GM19372 (cell line): ENCODE data around the gene PLA2R1.
A peak's percentile ranks its signal among the peaks of the same experiment; 100 is the strongest.

Experiments
- ATAC-seq: cut with Tn5 transposase; IDR thresholded peaks from one replicate; pipeline ENCODE4 v1.9.1; 2021; ENCODE audit warnings: mild to moderate bottlenecking, low read depth, moderate library complexity; ENCODE audit not compliant: unreplicated experiment

Gene PLA2R1

DNA sequence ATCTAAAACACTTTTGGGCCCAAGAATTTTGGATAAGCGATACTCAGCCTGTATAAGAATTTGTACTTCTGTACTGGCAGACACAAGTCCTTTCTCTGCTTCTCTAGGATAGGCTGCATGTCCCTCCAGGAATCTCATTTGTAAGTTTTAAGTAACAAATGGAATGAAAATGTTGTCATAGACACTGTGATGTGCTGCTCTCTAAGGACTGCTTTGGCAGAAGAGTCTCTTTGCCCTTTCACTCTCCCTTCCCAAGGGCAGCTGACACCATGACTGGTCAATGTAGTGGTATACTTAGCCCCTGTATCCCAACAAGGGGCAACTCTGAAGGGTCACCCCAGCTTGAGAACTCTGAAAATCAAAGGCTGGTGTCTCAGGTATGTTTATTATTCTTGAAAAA lies 27.3 kb downstream of the PLA2R1 start:
- ATAC-seq: no peak

DNA sequence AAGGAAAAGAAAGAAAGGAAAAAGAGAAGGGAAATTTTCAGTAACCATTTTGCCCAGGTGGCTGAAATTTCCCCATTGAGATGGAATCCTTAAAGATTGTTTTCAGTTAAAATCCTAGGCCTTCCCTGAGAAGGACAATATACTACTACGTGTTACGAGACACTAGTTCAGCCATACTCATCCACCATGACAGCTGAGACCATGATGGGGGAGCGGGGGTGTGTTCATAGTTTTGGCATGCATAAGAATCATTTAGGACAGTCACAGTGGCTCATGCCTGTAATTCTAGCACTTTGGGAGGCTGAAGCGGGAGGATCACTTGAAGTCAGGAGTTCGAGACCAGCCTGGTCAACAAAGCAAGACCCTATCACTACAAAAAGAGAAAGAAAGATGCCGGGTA lies 28.0 kb downstream of the PLA2R1 start:
- no peak for ATAC-seq

DNA sequence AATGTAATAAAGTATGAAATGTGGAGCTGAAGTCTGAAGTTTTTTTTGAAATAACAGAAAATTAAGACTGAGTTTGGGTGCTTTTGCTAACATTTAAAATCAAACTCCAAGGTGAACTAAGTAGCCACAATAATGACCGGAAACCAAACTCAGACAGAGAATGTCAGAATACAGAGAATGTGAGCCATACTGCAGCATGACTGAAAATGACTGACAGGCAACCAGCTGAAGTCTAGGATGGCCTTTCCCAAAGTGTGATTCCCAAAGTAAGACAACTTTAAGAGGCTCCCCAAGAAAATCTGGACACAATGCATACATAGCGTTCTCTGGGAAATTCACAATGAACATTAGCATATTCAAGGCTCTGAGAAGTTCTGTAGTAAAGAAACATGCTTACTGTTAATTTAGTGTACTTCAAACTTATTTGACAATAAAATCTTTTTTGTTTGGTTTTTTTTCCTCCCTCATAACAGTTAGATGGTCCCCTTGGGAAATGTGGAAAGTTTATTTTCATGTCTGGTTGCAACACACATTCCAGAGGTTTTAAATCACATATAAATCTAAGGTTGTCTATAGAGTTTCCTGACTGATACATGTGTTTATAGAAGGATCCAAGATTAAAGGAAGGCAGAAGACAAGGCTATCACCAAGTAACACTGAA lies 28.6 kb downstream of the PLA2R1 start:
- ATAC-seq: no peak

DNA sequence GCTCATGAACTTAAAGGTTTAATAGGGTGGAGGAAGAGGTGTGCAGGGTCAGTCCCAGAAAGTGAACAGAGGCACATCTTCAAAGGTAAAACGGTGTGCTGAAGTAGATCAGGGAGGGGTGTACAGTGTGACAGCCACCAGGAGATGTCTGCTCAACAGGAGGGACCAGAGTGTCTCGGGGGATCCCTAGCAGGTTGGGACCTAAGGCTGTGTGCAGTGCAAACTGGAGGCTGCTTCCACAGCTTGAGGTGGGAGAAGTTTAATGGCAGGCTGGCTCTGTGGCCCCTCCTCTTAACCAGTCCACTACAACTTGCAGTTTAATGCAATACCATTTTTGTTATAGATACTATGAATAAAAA lies 33.2 kb downstream of the PLA2R1 start:
- no peak for ATAC-seq

DNA sequence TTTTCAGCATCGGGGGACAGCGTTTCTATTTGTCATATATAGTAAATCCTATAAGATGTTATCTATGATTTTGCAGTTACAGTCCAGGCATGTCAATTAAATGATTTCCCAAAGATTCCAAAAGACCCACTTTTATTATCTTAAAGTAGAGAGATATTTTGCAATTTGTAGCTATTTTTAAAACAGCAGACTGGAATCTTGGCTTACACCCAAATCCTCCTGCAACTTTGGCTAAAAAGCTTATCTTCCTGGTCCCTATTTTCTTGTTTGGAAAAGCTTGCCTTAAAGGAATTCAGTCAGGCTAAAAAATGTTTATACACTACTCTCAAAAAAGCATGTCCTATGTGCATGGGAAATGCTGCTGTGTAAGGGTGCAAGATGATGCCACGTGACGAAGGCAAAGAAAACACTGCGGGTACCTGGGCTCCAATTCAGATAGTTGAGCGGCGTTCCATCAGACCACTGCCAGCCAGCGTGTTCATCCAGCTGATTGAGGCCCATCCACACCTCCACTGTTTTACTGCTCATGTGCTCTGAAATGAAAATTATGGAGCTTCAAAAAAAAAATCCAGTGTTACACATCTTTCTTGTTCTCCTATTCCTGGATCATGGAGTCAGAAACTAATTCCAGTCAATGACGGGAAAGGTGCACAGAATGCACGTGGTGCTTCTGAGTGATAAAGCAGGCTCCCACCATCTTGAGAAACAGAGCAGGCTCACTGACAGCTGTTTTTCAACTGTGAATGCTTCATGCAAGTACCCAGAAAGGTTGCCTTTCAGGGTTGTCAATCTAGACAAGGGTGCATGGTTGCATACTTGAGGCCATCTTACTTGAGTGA lies 33.8 kb downstream of the PLA2R1 start:
- ATAC-seq: no peak

DNA sequence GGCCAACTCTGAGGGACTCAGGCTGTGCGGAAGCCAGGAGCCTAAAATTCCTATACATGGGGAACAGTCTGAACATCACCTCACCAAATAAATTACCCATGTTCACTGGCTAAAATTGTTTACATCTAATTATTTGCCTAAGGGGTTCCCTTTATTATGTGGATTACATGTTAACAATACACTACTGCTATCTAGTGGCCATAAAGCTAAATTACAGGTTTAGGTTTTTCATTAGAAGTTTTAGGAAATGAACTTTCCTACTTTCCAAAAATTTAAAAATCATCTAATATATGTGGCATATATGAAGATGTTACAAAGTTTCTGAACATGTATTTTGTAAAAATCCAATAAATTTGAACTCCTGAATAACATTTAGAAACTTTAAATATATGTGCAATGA lies 40.3 kb downstream of the PLA2R1 start:
- ATAC-seq: no peak

GRCh38 chr2:160019374-160020090 lies 42.9 kb downstream of the PLA2R1 start:
- no peak for ATAC-seq

DNA sequence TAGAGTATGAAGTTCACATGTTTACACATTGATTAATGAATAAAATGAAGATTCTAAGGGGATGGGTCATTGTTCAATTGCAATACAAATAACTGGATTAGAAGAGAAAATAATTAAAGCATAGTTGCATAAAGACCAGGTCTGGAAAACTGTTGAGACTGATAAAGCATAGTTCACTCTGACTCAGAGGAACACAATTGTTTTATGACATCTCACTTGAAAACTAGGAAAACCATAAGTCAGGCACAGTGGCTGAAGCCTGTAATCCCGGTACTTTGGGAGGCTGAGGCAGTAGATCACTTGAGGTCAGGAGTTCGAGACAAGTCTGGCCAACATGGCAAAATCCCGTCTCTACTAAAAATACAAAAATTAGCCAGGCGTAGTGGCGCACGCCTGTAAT lies 46.7 kb downstream of the PLA2R1 start:
- ATAC-seq: no peak

DNA sequence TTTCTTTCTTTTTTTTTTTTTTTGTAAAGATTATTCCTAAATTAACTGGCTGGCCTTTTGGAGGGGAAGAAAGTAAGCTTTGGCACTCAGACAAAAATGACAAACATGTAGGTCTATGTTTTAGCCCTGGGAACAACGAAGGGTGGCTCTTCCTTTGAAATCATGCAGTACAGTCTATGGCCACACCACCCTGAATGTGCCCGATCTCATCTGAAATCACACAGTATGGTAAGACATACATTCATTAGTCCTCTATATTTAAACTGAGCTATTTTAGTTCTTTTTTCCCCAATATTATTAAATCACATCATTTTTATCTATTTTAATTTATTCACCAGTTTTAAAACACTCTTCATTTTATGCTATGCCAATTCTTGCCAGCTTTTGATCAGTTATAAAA lies 48.2 kb downstream of the PLA2R1 start:
- no peak for ATAC-seq

DNA sequence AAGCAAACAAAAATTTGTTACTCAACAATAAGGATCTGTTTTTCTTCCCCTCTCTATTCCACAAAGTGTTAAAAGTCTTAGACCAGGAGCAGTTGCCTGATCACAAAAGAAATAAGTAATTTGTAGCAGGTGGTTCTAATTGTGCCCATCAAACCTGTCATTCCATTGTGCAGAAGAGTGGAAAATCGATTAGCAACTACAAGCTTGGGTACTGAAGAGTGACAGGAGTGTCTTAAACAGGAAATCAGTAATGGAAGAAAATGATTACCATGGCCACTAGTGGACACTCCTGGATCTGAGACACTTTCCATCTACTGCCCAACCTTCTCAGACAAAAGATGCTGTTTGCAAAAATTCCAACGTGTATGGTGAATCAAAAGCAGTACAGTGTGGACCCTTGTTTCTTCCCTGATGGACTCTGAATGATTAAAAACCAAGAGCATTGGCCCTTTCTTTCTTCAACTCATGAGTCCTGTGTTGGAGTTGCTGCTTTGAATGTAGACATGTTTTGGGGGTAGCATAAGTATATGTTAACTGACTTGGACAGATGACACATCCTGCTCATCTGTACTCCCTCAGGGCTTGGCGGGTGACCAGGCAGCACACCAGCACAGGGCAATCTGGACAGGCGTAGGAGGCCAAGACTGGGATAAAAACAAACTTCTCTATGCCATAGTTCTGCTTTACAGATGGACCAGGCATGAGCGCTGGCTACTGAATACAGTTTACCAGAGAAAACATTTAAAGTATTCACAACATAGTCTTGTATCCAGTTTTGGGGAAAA lies 51.9 kb downstream of the PLA2R1 start:
- no peak for ATAC-seq

GRCh38 chr2:160007111-160007510 lies 55.3 kb downstream of the PLA2R1 start:
- ATAC-seq: no peak

- ATAC-seq: peak; percentile 55
Measured at GRCh38 chr2:160006475-160006874, 55.9 kb downstream of the PLA2R1 start.

GRCh38 chr2:160005908-160006307 lies 56.5 kb downstream of the PLA2R1 start:
- peak; percentile 5 for ATAC-seq

GRCh38 chr2:160005476-160005875 lies 56.9 kb downstream of the PLA2R1 start:
- no peak for ATAC-seq

DNA sequence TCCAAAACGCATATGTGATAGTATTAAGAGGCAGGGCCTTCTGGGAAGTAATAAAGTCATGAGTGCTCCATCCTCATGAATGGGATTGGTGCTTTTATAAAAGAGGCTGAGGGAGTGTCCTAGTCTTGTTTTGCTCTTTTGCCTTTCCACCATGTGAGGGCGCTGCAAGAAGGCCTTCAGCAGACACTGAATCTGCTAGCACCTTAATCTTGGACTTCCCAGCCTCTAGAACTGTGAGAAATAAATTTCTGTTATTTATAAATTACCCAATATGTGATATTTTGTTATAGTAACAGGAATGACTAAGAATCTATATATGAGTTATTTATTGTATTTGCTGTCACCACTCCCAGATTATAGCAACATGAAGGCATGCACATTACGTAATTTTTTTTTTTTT lies 63.5 kb downstream of the PLA2R1 start:
- ATAC-seq: no peak

DNA sequence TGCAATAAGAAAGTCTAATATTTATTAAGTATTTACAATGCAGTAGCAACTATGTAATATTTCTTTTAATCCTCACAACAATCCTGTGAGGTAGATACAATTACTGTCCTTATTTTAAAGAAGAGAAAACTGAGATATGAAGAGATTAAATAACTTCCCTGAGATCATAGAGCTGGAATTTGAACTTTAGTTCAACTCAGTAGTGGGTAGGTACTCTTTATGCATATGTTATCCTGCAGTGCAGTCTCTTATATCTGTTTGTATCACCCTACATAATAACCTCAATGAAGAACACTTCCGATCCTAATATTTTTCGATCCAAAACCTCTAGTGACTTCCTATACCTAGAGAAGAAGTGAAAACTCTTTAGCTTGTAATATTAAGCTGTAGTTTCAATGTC lies 64.2 kb downstream of the PLA2R1 start:
- ATAC-seq: no peak

DNA sequence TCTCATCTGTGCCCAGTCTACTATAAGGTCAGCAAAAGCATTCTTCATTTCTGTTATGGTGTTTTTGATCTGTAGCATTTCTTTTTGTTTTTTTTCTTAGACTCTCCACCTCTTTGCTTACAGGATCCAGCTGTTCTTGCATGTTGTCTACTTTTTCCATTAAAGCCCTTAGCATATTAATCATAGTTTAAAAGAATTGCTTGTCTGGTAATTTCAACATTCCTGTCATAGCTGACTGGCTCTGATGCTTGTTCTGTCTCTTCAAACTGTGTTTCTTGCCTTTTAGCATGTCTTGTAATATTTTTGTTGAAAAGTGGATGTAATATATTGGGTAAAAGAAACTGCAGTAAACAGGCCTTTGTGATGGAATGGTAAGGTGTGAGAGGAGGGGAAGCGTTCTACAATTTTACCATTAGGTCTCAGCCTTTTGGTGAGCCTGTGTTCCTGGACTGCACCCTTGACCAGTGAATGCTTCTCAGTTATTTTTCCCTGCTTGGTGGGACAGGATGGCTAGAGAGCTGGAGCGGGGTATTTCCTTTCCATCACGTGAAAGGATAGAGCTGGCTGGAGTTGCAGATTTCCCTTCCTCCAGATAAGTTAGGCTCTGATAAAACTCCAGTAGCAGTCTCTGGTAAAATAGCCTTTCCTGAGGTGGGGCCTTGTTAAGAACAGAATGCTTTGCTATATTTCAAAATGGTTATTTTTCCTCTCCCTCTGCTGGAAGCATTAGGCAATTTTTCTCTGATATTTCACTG lies 65.4 kb downstream of the PLA2R1 start:
- ATAC-seq: no peak

- no peak for ATAC-seq
Measured at GRCh38 chr2:159995038-159995437, 67.4 kb downstream of the PLA2R1 start.

GRCh38 chr2:159989249-159989648 lies 73.2 kb downstream of the PLA2R1 start:
- ATAC-seq: no peak

- ATAC-seq: no peak
Measured at GRCh38 chr2:159988412-159988970, 73.9 kb downstream of the PLA2R1 start.
